IPS-18a (cell line): ENCODE results near the gene PPP2R5C.

Experiments used
- H3K27ac ChIP-seq: one replicate; pipeline ENCODE4 v1.5.1; 2013; ENCODE audit warnings: low read length
- H3K27me3 ChIP-seq: one replicate; pipeline ENCODE4 v1.6.1; 2013; ENCODE audit warnings: mild to moderate bottlenecking, low read length; ENCODE audit not compliant: control insufficient read depth, insufficient read depth
- H3K36me3 ChIP-seq: one replicate; pipeline ENCODE4 v1.6.1; 2013; ENCODE audit warnings: low read depth, low read length; ENCODE audit not compliant: control insufficient read depth
- H3K4me1 ChIP-seq: one replicate; pipeline ENCODE4 v1.6.1; 2013; ENCODE audit warnings: low read depth, low read length; ENCODE audit not compliant: control insufficient read depth
- H3K4me3 ChIP-seq: one replicate; pipeline ENCODE4 v1.5.1; 2013; ENCODE audit warnings: low read length
- H3K9ac ChIP-seq: one replicate; pipeline ENCODE4 v1.6.1; 2013; ENCODE audit warnings: mild to moderate bottlenecking, low read length, moderate library complexity
- H3K9me3 ChIP-seq: one replicate; pipeline ENCODE4 v1.6.1; 2013; ENCODE audit warnings: low read depth, low read length; ENCODE audit not compliant: control insufficient read depth

The PPP2R5C gene

GRCh38 chr14:101844219-101844618 lies 82.7 kb downstream of the PPP2R5C start:
- Histone ChIP-seq H3K9me3 (no peaks in the 10 kb centered on the region), H3K4me1 (peaks cover 3% of the 10 kb centered on the region), H3K36me3 (no peaks in the 10 kb centered on the region), H3K4me3 (no peak overlapping the region), H3K27me3 (no peaks in the 10 kb centered on the region), H3K9ac (no peak overlapping the region), H3K27ac (no peak overlapping the region)

GRCh38 chr14:101844751-101845150 lies 83.2 kb downstream of the PPP2R5C start:
- H3K27ac ChIP-seq = no peak overlapping the region
- H3K36me3 ChIP-seq = no peaks in the 10 kb centered on the region
- peaks cover 3% of the 10 kb centered on the region for H3K4me1 ChIP-seq
- H3K27me3 ChIP-seq = no peaks in the 10 kb centered on the region
- H3K4me3 ChIP-seq = no peak overlapping the region
- no peaks in the 10 kb centered on the region for H3K9me3 ChIP-seq
- no peak overlapping the region for H3K9ac ChIP-seq

GRCh38 chr14:101845496-101845895 lies 84.0 kb downstream of the PPP2R5C start:
- Histone ChIP-seq H3K27ac (no peak overlapping the region), H3K36me3 (no peaks in the 10 kb centered on the region), H3K4me3 (no peak overlapping the region), H3K4me1 (peaks cover 3% of the 10 kb centered on the region), H3K9me3 (no peaks in the 10 kb centered on the region), H3K9ac (no peak overlapping the region), H3K27me3 (no peaks in the 10 kb centered on the region)

- no peaks in the 10 kb centered on the region for H3K27me3 ChIP-seq
- H3K4me1 ChIP-seq = no peaks in the 10 kb centered on the region
- no peaks in the 10 kb centered on the region for H3K36me3 ChIP-seq
- H3K27ac ChIP-seq = no peak overlapping the region
- H3K9ac ChIP-seq = no peak overlapping the region
- no peak overlapping the region for H3K4me3 ChIP-seq
- H3K9me3 ChIP-seq = no peaks in the 10 kb centered on the region
These were observed 84.4 kb downstream of the PPP2R5C start for GRCh38 chr14:101845896-101846295.

- Histone ChIP-seq H3K4me3 (no peak overlapping the region), H3K4me1 (no peaks in the 10 kb centered on the region), H3K9me3 (no peaks in the 10 kb centered on the region), H3K9ac (no peak overlapping the region), H3K27me3 (no peaks in the 10 kb centered on the region), H3K36me3 (no peaks in the 10 kb centered on the region), H3K27ac (no peak overlapping the region)
These were observed 87.6 kb downstream of the PPP2R5C start for GRCh38 chr14:101849125-101849524.

GRCh38 chr14:101849640-101850039 lies 88.1 kb downstream of the PPP2R5C start:
- H3K9ac ChIP-seq = no peak overlapping the region
- H3K27ac ChIP-seq = no peak overlapping the region
- H3K27me3 ChIP-seq = no peaks in the 10 kb centered on the region
- no peaks in the 10 kb centered on the region for H3K36me3 ChIP-seq
- H3K4me3 ChIP-seq = no peak overlapping the region
- no peaks in the 10 kb centered on the region for H3K4me1 ChIP-seq
- no peaks in the 10 kb centered on the region for H3K9me3 ChIP-seq

GRCh38 chr14:101851183-101851582 lies 89.7 kb downstream of the PPP2R5C start:
- Histone ChIP-seq H3K4me3 (no peak overlapping the region), H3K27ac (no peak overlapping the region), H3K4me1 (no peaks in the 10 kb centered on the region), H3K36me3 (no peaks in the 10 kb centered on the region), H3K27me3 (no peaks in the 10 kb centered on the region), H3K9me3 (no peaks in the 10 kb centered on the region), H3K9ac (no peak overlapping the region)

- Histone ChIP-seq H3K4me3 (no peak overlapping the region), H3K9ac (no peak overlapping the region), H3K4me1 (no peaks in the 10 kb centered on the region), H3K27ac (no peak overlapping the region), H3K27me3 (no peaks in the 10 kb centered on the region), H3K36me3 (no peaks in the 10 kb centered on the region), H3K9me3 (no peaks in the 10 kb centered on the region)
These were observed 90.4 kb downstream of the PPP2R5C start for GRCh38 chr14:101851736-101852405.

- Histone ChIP-seq H3K4me1 (no peaks in the 10 kb centered on the region), H3K9me3 (no peaks in the 10 kb centered on the region), H3K9ac (no peak overlapping the region), H3K36me3 (no peaks in the 10 kb centered on the region), H3K4me3 (no peak overlapping the region), H3K27ac (no peak overlapping the region), H3K27me3 (no peaks in the 10 kb centered on the region)
These were observed 91.3 kb downstream of the PPP2R5C start for GRCh38 chr14:101852785-101853184.

GRCh38 chr14:101853455-101854018 lies 92.0 kb downstream of the PPP2R5C start:
- Histone ChIP-seq H3K4me3 (no peak overlapping the region), H3K27ac (no peak overlapping the region), H3K4me1 (no peaks in the 10 kb centered on the region), H3K27me3 (no peaks in the 10 kb centered on the region), H3K36me3 (no peaks in the 10 kb centered on the region), H3K9me3 (no peaks in the 10 kb centered on the region), H3K9ac (no peak overlapping the region)

GRCh38 chr14:101854366-101854765 lies 92.9 kb downstream of the PPP2R5C start:
- H3K36me3 ChIP-seq = no peaks in the 10 kb centered on the region
- no peak overlapping the region for H3K4me3 ChIP-seq
- H3K4me1 ChIP-seq = no peaks in the 10 kb centered on the region
- H3K27ac ChIP-seq = no peak overlapping the region
- no peak overlapping the region for H3K9ac ChIP-seq
- no peaks in the 10 kb centered on the region for H3K9me3 ChIP-seq
- no peaks in the 10 kb centered on the region for H3K27me3 ChIP-seq

GRCh38 chr14:101855958-101856357 lies 94.4 kb downstream of the PPP2R5C start:
- no peaks in the 10 kb centered on the region for H3K4me1 ChIP-seq
- no peaks in the 10 kb centered on the region for H3K9me3 ChIP-seq
- H3K4me3 ChIP-seq = no peak overlapping the region
- peaks cover 4% of the 10 kb centered on the region for H3K36me3 ChIP-seq
- no peak overlapping the region for H3K9ac ChIP-seq
- no peak overlapping the region for H3K27ac ChIP-seq
- no peaks in the 10 kb centered on the region for H3K27me3 ChIP-seq
